ENCODE measurements around the gene STARD7. TPM values are rescaled to one million over a fixed set of nuclear protein-coding genes. Genes with fewer than 3 reads are reported as not detected.

STARD7 gene
- polyA plus RNA-seq, 1 donor (not counting 4 experiments of a cell fraction or from before 2014, with no cell fraction given): 73.4 TPM

DNA sequence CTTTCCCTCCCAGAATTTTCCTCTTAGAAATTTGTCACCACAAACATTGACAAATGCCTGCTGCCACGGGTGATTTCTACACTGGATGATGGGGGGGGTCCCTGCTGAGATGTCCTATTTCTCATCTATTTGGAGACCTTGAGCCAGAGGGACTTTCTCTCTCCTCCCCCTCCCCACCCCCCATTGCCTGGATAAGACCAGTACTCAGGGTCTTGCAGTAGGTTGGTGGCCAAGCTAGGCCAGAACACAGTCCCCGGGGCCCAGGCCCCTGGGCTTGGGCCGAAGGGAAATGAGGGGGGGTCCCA lies 62.8 kb downstream of the STARD7 start:
- no peak for TF ChIP-seq EZH2 (IDR thresholded peaks at IDR 0.05; ENCODE audit: low read length)
- TF ChIP-seq, protein P1, sequence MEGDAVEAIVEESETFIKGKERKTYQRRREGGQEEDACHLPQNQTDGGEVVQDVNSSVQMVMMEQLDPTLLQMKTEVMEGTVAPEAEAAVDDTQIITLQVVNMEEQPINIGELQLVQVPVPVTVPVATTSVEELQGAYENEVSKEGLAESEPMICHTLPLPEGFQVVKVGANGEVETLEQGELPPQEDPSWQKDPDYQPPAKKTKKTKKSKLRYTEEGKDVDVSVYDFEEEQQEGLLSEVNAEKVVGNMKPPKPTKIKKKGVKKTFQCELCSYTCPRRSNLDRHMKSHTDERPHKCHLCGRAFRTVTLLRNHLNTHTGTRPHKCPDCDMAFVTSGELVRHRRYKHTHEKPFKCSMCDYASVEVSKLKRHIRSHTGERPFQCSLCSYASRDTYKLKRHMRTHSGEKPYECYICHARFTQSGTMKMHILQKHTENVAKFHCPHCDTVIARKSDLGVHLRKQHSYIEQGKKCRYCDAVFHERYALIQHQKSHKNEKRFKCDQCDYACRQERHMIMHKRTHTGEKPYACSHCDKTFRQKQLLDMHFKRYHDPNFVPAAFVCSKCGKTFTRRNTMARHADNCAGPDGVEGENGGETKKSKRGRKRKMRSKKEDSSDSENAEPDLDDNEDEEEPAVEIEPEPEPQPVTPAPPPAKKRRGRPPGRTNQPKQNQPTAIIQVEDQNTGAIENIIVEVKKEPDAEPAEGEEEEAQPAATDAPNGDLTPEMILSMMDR (optimal IDR thresholded peaks at IDR 0.05 in 1 of 3, IDR thresholded peaks at IDR 0.05 in 1 of 3, conservative IDR thresholded peaks at IDR 0.05 in 1 of 3; ENCODE audit: extremely low read depth in 1 of 3, insufficient read depth in 2 of 3, low read length in 3 of 3): no peak
- no peaks in the 10 kb centered on the region for H4K20me1 ChIP-seq (ENCODE audit: control insufficient read depth, extremely low read depth, insufficient read depth, low read length)
- no peaks in the 10 kb centered on the region for H3K27me3 ChIP-seq (ENCODE audit: control insufficient read depth, extremely low read depth, insufficient read depth, low read length)
- H3K4me2 ChIP-seq (ENCODE audit: control insufficient read depth, extremely low read depth, insufficient read depth, low read depth, low read length): peak overlapping the region; percentile 47
- H3K36me3 ChIP-seq (ENCODE audit: control insufficient read depth in 2 of 2, extremely low read depth in 1 of 2, insufficient read depth in 2 of 2, low read length in 2 of 2): no peaks in the 10 kb centered on the region
- H3K9me1 ChIP-seq (ENCODE audit: control insufficient read depth, extremely low read depth, insufficient read depth, low read length): no peaks in the 10 kb centered on the region
- peak overlapping the region in 1 of 3 experiments; percentile 19 for H3K4me3 ChIP-seq (ENCODE audit: control insufficient read depth in 2 of 3, extremely low read depth in 1 of 3, insufficient read depth in 2 of 3, low read depth in 1 of 3, low read length in 3 of 3)
- no peak overlapping the region for H3K9ac ChIP-seq (ENCODE audit: control insufficient read depth, extremely low read depth, insufficient read depth, low read length)
- no peaks in the 10 kb centered on the region for H3K79me2 ChIP-seq (ENCODE audit: control insufficient read depth, insufficient read depth, low read length)
- FAIRE-seq (no peak), DNase-seq (ENCODE audit: low read depth, low spot score) (no peak)
- H3K9me3 ChIP-seq (ENCODE audit: control insufficient read depth, low read depth, low read length): no peaks in the 10 kb centered on the region
- dilution Hi-C loops (cut with MboI; ENCODE audit: extremely low pct_ligation_motif_present, low sequenced_read_pairs): no loop called here
- peaks cover 37% of the 10 kb centered on the region for H3K4me1 ChIP-seq (ENCODE audit: control insufficient read depth, extremely low read depth, insufficient read depth, low read length)
- no peak overlapping the region for H3K27ac ChIP-seq (ENCODE audit: control insufficient read depth, insufficient read depth, low read length)
- no peak overlapping the region for H2AFZ ChIP-seq (ENCODE audit: control insufficient read depth, low read length)

DNA sequence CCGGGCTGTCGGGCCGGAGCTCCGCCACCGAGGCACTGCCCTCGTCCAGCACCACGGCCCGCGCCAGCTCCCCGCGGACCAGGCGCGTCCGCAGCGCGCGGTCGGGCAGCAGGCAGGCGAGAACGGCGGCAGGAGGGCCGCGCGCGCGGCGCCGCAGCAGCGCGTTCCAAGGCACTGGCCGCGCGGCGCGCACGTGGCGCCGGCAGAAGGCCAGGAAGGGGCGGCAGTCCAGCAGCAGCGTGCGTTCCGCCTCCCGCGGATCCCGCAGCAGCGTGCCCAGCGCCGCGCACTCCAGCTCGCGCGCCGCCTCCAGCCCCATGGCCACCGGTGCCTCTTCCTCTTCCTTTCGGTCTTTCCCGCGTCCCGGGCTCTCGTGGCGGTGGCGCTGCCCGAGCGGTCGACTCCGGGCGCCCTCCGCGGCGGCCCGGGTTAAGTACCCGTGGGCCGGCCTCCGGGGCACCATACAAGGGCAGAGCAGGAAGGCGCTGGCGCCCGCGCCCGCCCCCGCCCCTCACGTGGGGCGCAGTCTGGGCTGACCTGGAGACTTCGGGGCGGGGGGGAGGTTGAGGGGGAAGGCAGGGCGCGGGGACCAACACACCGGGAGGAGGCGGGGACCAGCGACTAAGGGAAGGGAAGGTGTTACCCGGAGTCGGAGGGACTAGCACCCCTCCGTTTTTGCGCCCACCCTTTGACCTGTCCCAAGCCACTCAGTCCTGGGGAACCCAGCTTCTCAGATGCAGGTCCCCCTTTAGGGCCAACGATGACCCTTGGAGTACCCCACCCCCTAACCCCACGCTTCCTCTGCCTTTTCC lies 63.4 kb downstream of the STARD7 start, which contains the start of gene DUSP2:
TSS of gene DUSP2 (minus strand) at position 405 of the 812 bp plus-strand sequence. CDS start at position 319, 86 bp downstream.
- TF ChIP-seq EZH2 (IDR thresholded peaks at IDR 0.05; ENCODE audit: low read length): no peak
- TF ChIP-seq, protein P1 (optimal IDR thresholded peaks at IDR 0.05 in 1 of 3, IDR thresholded peaks at IDR 0.05 in 1 of 3, conservative IDR thresholded peaks at IDR 0.05 in 1 of 3; ENCODE audit: extremely low read depth in 1 of 3, insufficient read depth in 2 of 3, low read length in 3 of 3): no peak
- Histone ChIP-seq H2AFZ (ENCODE audit: control insufficient read depth, low read length) (peak within 1 kb of the TSS; percentile 75), H3K4me2 (ENCODE audit: control insufficient read depth, extremely low read depth, insufficient read depth, low read depth, low read length) (peak within 1 kb of the TSS; percentile 47), H3K9me3 (ENCODE audit: control insufficient read depth, low read depth, low read length) (no peaks in the 10 kb centered on the region), H3K9ac (ENCODE audit: control insufficient read depth, extremely low read depth, insufficient read depth, low read length) (peak within 1 kb of the TSS; percentile 50), H3K36me3 (ENCODE audit: control insufficient read depth in 2 of 2, extremely low read depth in 1 of 2, insufficient read depth in 2 of 2, low read length in 2 of 2) (no peaks in the 10 kb centered on the region), H3K4me3 (ENCODE audit: control insufficient read depth in 2 of 3, extremely low read depth in 1 of 3, insufficient read depth in 2 of 3, low read depth in 1 of 3, low read length in 3 of 3) (peak within 1 kb of the TSS; percentile 40 to 55 (median 46)), H3K4me1 (ENCODE audit: control insufficient read depth, extremely low read depth, insufficient read depth, low read length) (peaks cover 37% of the 10 kb centered on the region), H3K9me1 (ENCODE audit: control insufficient read depth, extremely low read depth, insufficient read depth, low read length) (no peaks in the 10 kb centered on the region), H4K20me1 (ENCODE audit: control insufficient read depth, extremely low read depth, insufficient read depth, low read length) (no peaks in the 10 kb centered on the region), H3K27me3 (ENCODE audit: control insufficient read depth, extremely low read depth, insufficient read depth, low read length) (no peaks in the 10 kb centered on the region), H3K79me2 (ENCODE audit: control insufficient read depth, insufficient read depth, low read length) (no peaks in the 10 kb centered on the region), H3K27ac (ENCODE audit: control insufficient read depth, insufficient read depth, low read length) (no peak within 1 kb of the TSS)
- no peak for DNase-seq (ENCODE audit: low read depth, low spot score)
- FAIRE-seq: no peak
- dilution Hi-C loops (cut with MboI; ENCODE audit: extremely low pct_ligation_motif_present, low sequenced_read_pairs): no loop called here
